ENCODE data around the gene GSTO1. TPM values are rescaled to one million over a fixed set of nuclear protein-coding genes. Genes with fewer than 3 reads are reported as not detected.

Gene GSTO1
- total and polyA plus RNA-seq, 4 donors = 47.2 to 244 (median 168) TPM

- 78 to 85% methylated on average over 6 of the region's 6 CpGs for WGBS, 2 donors
- H3K27ac ChIP-seq (ENCODE audit: low read depth in 1 of 2, low read length in 1 of 2) = peak overlapping the region; percentile 80 to 82
- H3K36me3 ChIP-seq (ENCODE audit: control insufficient read depth in 4 of 4, insufficient read depth in 4 of 4, low read length in 4 of 4) = peaks cover 18 to 48% (median 21%) of the 10 kb centered on the region in 4 donors
Observed at GRCh38 chr10:104259999-104260774, 5.5 kb downstream of the GSTO1 start.

GRCh38 chr10:104260775-104261115 lies 6.1 kb downstream of the GSTO1 start:
- Histone ChIP-seq H3K4me1 (ENCODE audit: control insufficient read depth in 5 of 5, insufficient read depth in 5 of 5, low read length in 5 of 5) (peaks cover 0 to 36% (median 10%) of the 10 kb centered on the region in 5 donors), H3K9ac (ENCODE audit: insufficient read depth in 1 of 2, low read length in 2 of 2) (no peak overlapping the region), H3K4me3 (no peak overlapping the region), H3K9me3 (ENCODE audit: control insufficient read depth in 4 of 4, insufficient read depth in 3 of 4, low read length in 3 of 4) (no peaks in the 10 kb centered on the region), H3K27ac (ENCODE audit: low read depth in 1 of 2, low read length in 1 of 2) (peak overlapping the region in 1 of 2 donors; percentile 80), H3K36me3 (ENCODE audit: control insufficient read depth in 4 of 4, insufficient read depth in 4 of 4, low read length in 4 of 4) (peaks cover 19 to 51% (median 24%) of the 10 kb centered on the region in 4 donors), H3K27me3 (ENCODE audit: control insufficient read depth in 3 of 3, insufficient read depth in 3 of 3, low read length in 2 of 3) (no peaks in the 10 kb centered on the region)
- 20 to 22% methylated on average over 3 of the region's 3 CpGs for WGBS, 2 donors
- no peak for DNase-seq
- no peak for ATAC-seq (ENCODE audit: insufficient read depth, low FRiP score)
- TF ChIP-seq CTCF (IDR thresholded peaks at IDR 0.05; ENCODE audit: control extremely low read depth, extremely low read depth) = no peak

More at GRCh38 chr10:104259999-104260774, 5.5 kb downstream of the GSTO1 start:
- Histone ChIP-seq H3K4me1 (ENCODE audit: control insufficient read depth in 5 of 5, insufficient read depth in 5 of 5, low read length in 5 of 5) (peaks cover 0 to 36% (median 11%) of the 10 kb centered on the region in 5 donors), H3K27me3 (ENCODE audit: control insufficient read depth in 3 of 3, insufficient read depth in 3 of 3, low read length in 2 of 3) (no peaks in the 10 kb centered on the region), H3K9me3 (ENCODE audit: control insufficient read depth in 4 of 4, insufficient read depth in 3 of 4, low read length in 3 of 4) (no peaks in the 10 kb centered on the region), H3K4me3 (no peak overlapping the region), H3K9ac (ENCODE audit: insufficient read depth in 1 of 2, low read length in 2 of 2) (no peak overlapping the region)
- DNase-seq = no peak
- no peak for TF ChIP-seq CTCF (IDR thresholded peaks at IDR 0.05; ENCODE audit: control extremely low read depth, extremely low read depth)
- ATAC-seq (ENCODE audit: insufficient read depth, low FRiP score) = no peak

GRCh38 chr10:104262055-104262454 lies 7.4 kb downstream of the GSTO1 start:
- Histone ChIP-seq H3K9ac (ENCODE audit: insufficient read depth in 1 of 2, low read length in 2 of 2) (no peak overlapping the region), H3K4me3 (no peak overlapping the region), H3K36me3 (ENCODE audit: control insufficient read depth in 4 of 4, insufficient read depth in 4 of 4, low read length in 4 of 4) (peaks cover 19 to 61% (median 29%) of the 10 kb centered on the region in 4 donors), H3K27me3 (ENCODE audit: control insufficient read depth in 3 of 3, insufficient read depth in 3 of 3, low read length in 2 of 3) (no peaks in the 10 kb centered on the region), H3K4me1 (ENCODE audit: control insufficient read depth in 5 of 5, insufficient read depth in 5 of 5, low read length in 5 of 5) (peaks cover 0 to 30% (median under 1%) of the 10 kb centered on the region in 5 donors), H3K27ac (ENCODE audit: low read depth in 1 of 2, low read length in 1 of 2) (peak overlapping the region in 1 of 2 donors; percentile 80), H3K9me3 (ENCODE audit: control insufficient read depth in 4 of 4, insufficient read depth in 3 of 4, low read length in 3 of 4) (no peaks in the 10 kb centered on the region)
- no peak for ATAC-seq (ENCODE audit: insufficient read depth, low FRiP score)
- WGBS, 2 donors = 88 to 89% methylated on average over 5 of the region's 5 CpGs
- DNase-seq = no peak
- TF ChIP-seq CTCF (IDR thresholded peaks at IDR 0.05; ENCODE audit: control extremely low read depth, extremely low read depth) = no peak

All from lung (tissue), 12 donors.